Activated CD8-positive, alpha-beta T cell treated with anti-CD3 and anti-CD28 coated beads for 36 hours (primary cell): ENCODE data around the gene TAGLN2. TPM values are rescaled to one million over a fixed set of nuclear protein-coding genes. Genes with fewer than 3 reads are reported as not detected.
"Not testable (repeated sequence)": the region's sequence is repeated elsewhere in the genome, so short reads cannot be mapped to it uniquely, and the experiment has no call there.

Source experiments
- ATAC-seq: fragments of 200-7000 bp; cut with Tn5 transposase; one replicate; pipeline ENCODE4 v1.10.0; 2021; ENCODE audit warnings: mild to moderate bottlenecking, moderate library complexity
- CTCF ChIA-PET: fragments of 350-600 bp; sonication (Branson Sonifier 250); formaldehyde crosslinking; loops from one replicate; lab custom pipeline; 2021; ENCODE audit warnings: antibody characterized with exemption; lab: Charles Lee
- POLR2A ChIA-PET: fragments of 350-600 bp; sonication (Branson Sonifier 250); formaldehyde crosslinking; loops from one replicate; lab custom pipeline; 2021; ENCODE audit warnings: antibody characterized with exemption; lab: Charles Lee
- DNase-seq: peaks from one replicate; pipeline ENCODE4 v3.0.0-alpha.2; 2020
- H3K27ac Mint-ChIP-seq: one replicate; pipeline ENCODE4 v1.8.0; 2021; ENCODE audit warnings: mild to moderate bottlenecking, mixed read lengths
- H3K27me3 Mint-ChIP-seq: one replicate; pipeline ENCODE4 v1.8.0; 2021; ENCODE audit warnings: mixed read lengths
- H3K36me3 Mint-ChIP-seq: one replicate; pipeline ENCODE4 v1.8.0; 2021; ENCODE audit warnings: low read depth, mixed read lengths
- H3K4me1 Mint-ChIP-seq: one replicate; pipeline ENCODE4 v1.8.0; 2021; ENCODE audit warnings: low read depth, mixed read lengths
- H3K4me3 Mint-ChIP-seq: one replicate; pipeline ENCODE4 v1.8.0; 2021; ENCODE audit warnings: mild to moderate bottlenecking, moderate library complexity, mixed read lengths
- H3K9me3 Mint-ChIP-seq: one replicate; pipeline ENCODE4 v1.8.0; 2021; ENCODE audit warnings: mixed read lengths
- CTCF ChIP-seq: fragments of 200-600 bp; IDR thresholded peaks from one replicate; pipeline ENCODE4 v1.8.0; 2022; ENCODE audit warnings: antibody characterized with exemption, mild to moderate bottlenecking
- intact Hi-C: fragments of 100-400 bp; cut with micrococcal nuclease; formaldehyde crosslinking; loops from one replicate; pipeline ENCODE4 v1.10.0; 2022
- total RNA-seq, 2 experiments: library from RNA; stranded (reverse); gene quantifications; one replicate each; pipeline ENCODE4 v1.2.3, GENCODE V29; 2021

Gene TAGLN2
- total RNA-seq, 2 experiments from 2014 or later: 475 to 482 TPM

- ATAC-seq: no peak
- H3K36me3 Mint-ChIP-seq: no peaks in the 10 kb centered on the region
- DNase-seq: no peak
- H3K27ac Mint-ChIP-seq: no peak overlapping the region
- intact Hi-C loops: no loop called here
- ChIA-PET CTCF (interaction anchor here (1.0 to 2.4 kb wide), 2 partner anchors 12 to 105 kb away, joined by 4 to 12 read pairs; no protein-coding TSS in a partner anchor), POLR2A (no interaction called here)
- no peaks in the 10 kb centered on the region for H3K27me3 Mint-ChIP-seq
- no peak for TF ChIP-seq CTCF
- no peak overlapping the region for H3K4me3 Mint-ChIP-seq
- no peaks in the 10 kb centered on the region for H3K4me1 Mint-ChIP-seq
- peaks cover 2% of the 10 kb centered on the region for H3K9me3 Mint-ChIP-seq
These were observed 22.8 kb downstream of the TAGLN2 start for GRCh38 chr1:159902541-159902940.

GRCh38 chr1:159900755-159901360 lies 24.4 kb downstream of the TAGLN2 start:
- H3K27ac Mint-ChIP-seq: no peak overlapping the region
- DNase-seq (no peak), ATAC-seq (no peak)
- no peaks in the 10 kb centered on the region for H3K36me3 Mint-ChIP-seq
- peaks cover 2% of the 10 kb centered on the region for H3K9me3 Mint-ChIP-seq
- intact Hi-C loops: no loop called here
- no peak for TF ChIP-seq CTCF
- ChIA-PET POLR2A (no interaction called here), CTCF (interaction anchor here (0.9 to 2.5 kb wide), 4 partner anchors 10 to 106 kb away, joined by 3 to 24 read pairs (median 6); no protein-coding TSS in a partner anchor)
- H3K4me1 Mint-ChIP-seq: no peaks in the 10 kb centered on the region
- no peaks in the 10 kb centered on the region for H3K27me3 Mint-ChIP-seq
- H3K4me3 Mint-ChIP-seq: no peak overlapping the region

GRCh38 chr1:159900086-159900680 lies 25.1 kb downstream of the TAGLN2 start, which contains the start of gene CFAP45:
Gene CFAP45, minus strand, starts transcription at chr1:159900165. Its CDS starts 67 bp downstream, at chr1:159900098.
- no peaks in the 10 kb centered on the region for H3K36me3 Mint-ChIP-seq
- no peak for TF ChIP-seq CTCF
- ChIA-PET POLR2A (no interaction called here), CTCF (interaction anchor here (0.9 to 2.5 kb wide), 4 partner anchors 9 to 107 kb away, joined by 3 to 24 read pairs (median 6); no protein-coding TSS in a partner anchor)
- H3K9me3 Mint-ChIP-seq: peaks cover 2% of the 10 kb centered on the region
- H3K27ac Mint-ChIP-seq: no peak within 1 kb of the TSS
- peak; percentile 51 for ATAC-seq
- no peaks in the 10 kb centered on the region for H3K4me1 Mint-ChIP-seq
- no peak within 1 kb of the TSS for H3K4me3 Mint-ChIP-seq
- no peaks in the 10 kb centered on the region for H3K27me3 Mint-ChIP-seq
- intact Hi-C loops: no loop called here
- peak; percentile 29 for DNase-seq

- H3K27ac Mint-ChIP-seq, POLR2A ChIA-PET, DNase-seq, intact Hi-C loops, H3K4me3 Mint-ChIP-seq, H3K27me3 Mint-ChIP-seq, ATAC-seq, H3K36me3 Mint-ChIP-seq, H3K4me1 Mint-ChIP-seq, H3K9me3 Mint-ChIP-seq: not testable (repeated sequence)
- CTCF ChIA-PET: interaction anchor here (2.5 kb wide), 1 partner anchor 8 kb away, joined by 24 read pairs; no protein-coding TSS in a partner anchor
These were observed 25.7 kb downstream of the TAGLN2 start for GRCh38 chr1:159899634-159900033.

- Mint-ChIP-seq H3K4me3 (no peak overlapping the region), H3K27me3 (no peaks in the 10 kb centered on the region), H3K4me1 (no peaks in the 10 kb centered on the region), H3K9me3 (no peaks in the 10 kb centered on the region), H3K27ac (no peak overlapping the region), H3K36me3 (no peaks in the 10 kb centered on the region)
- CTCF ChIA-PET: no interaction called here
- DNase-seq (no peak), ATAC-seq (no peak)
- intact Hi-C loops: no loop called here
- TF ChIP-seq CTCF: no peak
- POLR2A ChIA-PET: no interaction called here
These were observed 26.8 kb downstream of the TAGLN2 start for GRCh38 chr1:159898527-159898926.
